Naive thymus-derived CD4-positive, alpha-beta T cell (primary cell): ENCODE data around the gene ZCCHC14. TPM values are rescaled to one million over a fixed set of nuclear protein-coding genes. Genes with fewer than 3 reads are reported as not detected.

ENCODE experiments used
- ATAC-seq: fragments of 150-1000 bp; cut with Tn5 transposase; 2 replicates; pipeline ENCODE4 v1.10.0; 2021; ENCODE audit warnings: mild to moderate bottlenecking, moderate library complexity
- CTCF ChIA-PET: fragments of 350-600 bp; sonication (Branson Sonifier 250); formaldehyde crosslinking; loops from one replicate; lab custom pipeline; 2021; ENCODE audit warnings: antibody characterized with exemption; lab: Charles Lee
- POLR2A ChIA-PET: fragments of 350-600 bp; sonication (Branson Sonifier 250); formaldehyde crosslinking; loops from one replicate; lab custom pipeline; 2021; ENCODE audit warnings: antibody characterized with exemption, inconsistent platforms; lab: Charles Lee
- DNase-seq, 9 donors: peaks; one replicate each; pipeline versions ENCODE4 v3.0.0 to v3.0.0-alpha.2; 2020 to 2022; ENCODE audit warnings: mixed read lengths in 1 of 9
- H3K27ac ChIP-seq: one replicate; pipeline ENCODE4 v1.7.0; 2013; ENCODE audit warnings: mild to moderate bottlenecking, low read depth, low read length, moderate library complexity
- H3K27me3 ChIP-seq, 2 donors: one replicate each; pipeline ENCODE4 v1.7.0; 2013; ENCODE audit warnings: low read length in 2 of 2, mild to moderate bottlenecking in 2 of 2, moderate library complexity in 2 of 2; ENCODE audit not compliant: control insufficient read depth in 2 of 2, insufficient read depth in 2 of 2
- H3K36me3 ChIP-seq, 3 experiments: 1 replicate in 2 of 3; 2 replicates in 1 of 3; pipeline ENCODE4 v1.7.0; 2013; ENCODE audit warnings: low read length in 3 of 3, mild to moderate bottlenecking in 3 of 3, moderate library complexity in 1 of 3; ENCODE audit not compliant: insufficient read depth in 3 of 3, control insufficient read depth in 2 of 3
- H3K4me1 ChIP-seq, 2 donors: one replicate each; pipeline ENCODE4 v1.7.0; 2013; ENCODE audit warnings: low read length in 2 of 2, mild to moderate bottlenecking in 2 of 2, moderate library complexity in 1 of 2; ENCODE audit not compliant: control insufficient read depth in 2 of 2, insufficient read depth in 2 of 2
- H3K4me3 ChIP-seq: 2 replicates; pipeline ENCODE4 v1.7.0; 2013; ENCODE audit warnings: mild to moderate bottlenecking, low read length
- H3K9me3 ChIP-seq, 3 experiments: 1 replicate in 2 of 3; 2 replicates in 1 of 3; pipeline ENCODE4 v1.7.0; 2013; ENCODE audit warnings: low read length in 3 of 3; ENCODE audit not compliant: control insufficient read depth in 2 of 3
- H3K27ac Mint-ChIP-seq, 9 donors: one replicate each; pipeline ENCODE4 v1.8.0; 2020 to 2022; ENCODE audit warnings: mixed read lengths in 9 of 9, mild to moderate bottlenecking in 8 of 9, moderate library complexity in 5 of 9, inconsistent platforms in 2 of 9
- H3K27me3 Mint-ChIP-seq, 5 donors: one replicate each; pipeline ENCODE4 v1.8.0; 2021 to 2022; ENCODE audit warnings: mixed read lengths in 5 of 5, mild to moderate bottlenecking in 1 of 5
- H3K36me3 Mint-ChIP-seq, 5 donors: one replicate each; pipeline ENCODE4 v1.8.0; 2020 to 2022; ENCODE audit warnings: mixed read lengths in 5 of 5, mild to moderate bottlenecking in 3 of 5, inconsistent platforms in 1 of 5
- H3K4me1 Mint-ChIP-seq, 7 donors: one replicate each; pipeline ENCODE4 v1.8.0; 2020 to 2022; ENCODE audit warnings: mixed read lengths in 7 of 7, mild to moderate bottlenecking in 3 of 7, inconsistent platforms in 1 of 7
- H3K4me3 Mint-ChIP-seq, 10 donors: one replicate each; pipeline ENCODE4 v1.8.0; 2020 to 2022; ENCODE audit warnings: mild to moderate bottlenecking in 10 of 10, mixed read lengths in 10 of 10, moderate library complexity in 6 of 10, inconsistent platforms in 2 of 10
- H3K9me3 Mint-ChIP-seq, 11 donors: one replicate each; pipeline ENCODE4 v1.8.0; 2020 to 2022; ENCODE audit warnings: mixed read lengths in 11 of 11, mild to moderate bottlenecking in 4 of 11, inconsistent platforms in 1 of 11, moderate library complexity in 1 of 11
- intact Hi-C, 2 donors: fragments of 100-400 bp; cut with micrococcal nuclease; formaldehyde crosslinking; loops; one replicate each; pipeline ENCODE4 v1.15.1; 2023
- polyA plus RNA-seq, 2 donors: library from polyadenylated mRNA; unstranded; fragments of 300-500 nt; fragmentation: Illumina TruSeq; gene quantifications; one replicate each; pipeline ENCODE4 v1.2.3, GENCODE V29; 2021
- total RNA-seq, 6 experiments: library from RNA in 5 of 6; stranded (reverse) in 5 of 6; gene quantifications; 1 replicate in 5 of 6; 2 replicates in 1 of 6; pipeline ENCODE4 v1.2.3 and lab custom pipeline; 2021 to 2026

ZCCHC14 gene
- total and polyA plus RNA-seq, 7 experiments from 2014 or later = 0.64 to 34.2 (median 18.3) TPM

DNA sequence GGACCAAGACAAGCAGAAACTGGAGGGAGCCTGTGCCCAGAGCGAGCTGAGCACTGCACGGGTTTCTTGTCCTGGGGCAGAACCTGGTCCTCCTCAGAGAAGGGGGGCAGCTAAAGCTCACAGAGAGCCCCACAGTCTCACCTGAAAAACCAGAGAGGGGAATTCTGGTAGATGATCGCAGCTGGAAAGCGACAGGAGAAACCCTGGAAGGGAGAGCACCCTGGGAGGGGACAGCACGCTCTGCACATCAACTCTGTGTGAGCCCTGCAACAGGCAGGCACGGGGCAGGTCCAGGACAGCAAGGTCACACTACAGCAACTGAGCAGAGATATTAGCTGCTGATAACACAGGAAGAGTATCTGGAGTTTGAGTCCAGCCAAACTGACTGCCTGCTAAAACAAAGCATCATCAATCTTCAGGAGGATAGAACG, 18.2 kb downstream of the ZCCHC14 start:
- Histone ChIP-seq H3K9me3 (no peaks in the 10 kb centered on the region), H3K4me3 (no peak overlapping the region), H3K36me3 (peaks cover 0 to 4% (median 0%) of the 10 kb centered on the region in 3 experiments), H3K4me1 (no peaks in the 10 kb centered on the region), H3K27ac (no peak overlapping the region), H3K27me3 (no peaks in the 10 kb centered on the region)
- H3K4me3 Mint-ChIP-seq = no peak overlapping the region
- H3K36me3 Mint-ChIP-seq = peaks cover 0 to 25% (median 7%) of the 10 kb centered on the region in 5 donors
- no peak for DNase-seq
- intact Hi-C loops = no loop called here
- H3K9me3 Mint-ChIP-seq = no peaks in the 10 kb centered on the region
- no peaks in the 10 kb centered on the region for H3K27me3 Mint-ChIP-seq
- H3K27ac Mint-ChIP-seq = peak overlapping the region in 2 of 9 donors; percentile 14 to 29
- POLR2A ChIA-PET = no interaction called here
- CTCF ChIA-PET = no interaction called here
- ATAC-seq = no peak
- H3K4me1 Mint-ChIP-seq = peaks cover 2 to 60% (median 44%) of the 10 kb centered on the region in 7 donors

DNA sequence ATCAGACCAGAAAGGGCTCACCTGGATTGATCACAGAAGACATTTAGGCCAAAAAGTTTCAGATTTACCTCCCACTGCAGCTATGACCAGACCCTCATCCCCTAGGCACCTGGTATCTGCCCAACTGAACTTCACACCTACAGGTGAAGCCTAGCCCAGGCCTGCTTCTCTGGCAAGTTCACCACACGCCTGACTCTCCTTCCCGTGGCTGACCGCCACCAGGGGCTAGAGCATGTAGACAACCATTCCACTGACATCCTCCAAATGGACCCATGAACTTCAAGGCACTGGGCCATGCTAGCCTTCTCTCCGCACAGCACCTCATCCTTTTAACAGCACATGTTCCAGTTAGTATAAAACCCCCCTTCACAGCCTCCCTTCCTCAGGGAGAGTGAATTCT, 18.8 kb downstream of the ZCCHC14 start:
- Histone ChIP-seq H3K27me3 (no peaks in the 10 kb centered on the region), H3K9me3 (no peaks in the 10 kb centered on the region), H3K36me3 (peaks cover 0 to 4% (median 0%) of the 10 kb centered on the region in 3 experiments), H3K4me3 (no peak overlapping the region), H3K4me1 (no peaks in the 10 kb centered on the region), H3K27ac (no peak overlapping the region)
- Mint-ChIP-seq H3K27me3 (no peaks in the 10 kb centered on the region), H3K36me3 (peaks cover 0 to 25% (median 7%) of the 10 kb centered on the region in 5 donors), H3K9me3 (no peaks in the 10 kb centered on the region), H3K4me1 (peaks cover 2 to 63% (median 44%) of the 10 kb centered on the region in 7 donors), H3K27ac (peak overlapping the region in 2 of 9 donors; percentile 14 to 29), H3K4me3 (no peak overlapping the region)
- DNase-seq (no peak), ATAC-seq (no peak)
- intact Hi-C loops = no loop called here
- ChIA-PET CTCF (no interaction called here), POLR2A (interaction anchor here (1.3 kb wide), 1 partner anchor 9 kb away, joined by 3 read pairs; no protein-coding TSS in a partner anchor)

DNA sequence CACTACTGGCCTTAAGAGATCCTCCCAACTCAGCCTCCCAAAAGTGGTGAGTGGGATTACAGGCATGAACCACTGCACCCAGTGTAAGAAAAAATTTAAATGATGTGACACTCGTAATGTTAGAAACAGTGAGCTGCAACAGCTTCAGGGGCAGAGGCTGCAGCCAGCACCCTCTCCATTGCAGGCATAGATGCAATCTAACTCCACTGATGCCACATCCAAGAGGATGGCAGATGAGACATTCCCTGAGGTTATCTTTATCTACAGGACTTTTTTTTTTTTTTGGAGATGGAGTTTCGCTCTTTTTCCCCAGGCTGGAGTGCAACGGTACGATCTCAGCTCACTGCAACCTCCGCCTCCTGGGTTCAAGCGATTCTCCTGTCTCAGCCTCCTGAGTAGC, 19.9 kb downstream of the ZCCHC14 start:
- Histone ChIP-seq H3K4me3 (no peak overlapping the region), H3K36me3 (peaks cover 0 to 4% (median 0%) of the 10 kb centered on the region in 3 experiments), H3K27ac (no peak overlapping the region), H3K27me3 (no peaks in the 10 kb centered on the region), H3K4me1 (no peaks in the 10 kb centered on the region), H3K9me3 (no peaks in the 10 kb centered on the region)
- Mint-ChIP-seq H3K9me3 (no peaks in the 10 kb centered on the region), H3K4me3 (peak overlapping the region in 2 of 10 donors; percentile 32 to 38), H3K36me3 (peaks cover 0 to 18% (median 7%) of the 10 kb centered on the region in 5 donors), H3K27me3 (no peaks in the 10 kb centered on the region), H3K27ac (peak overlapping the region in 1 of 9 donors; percentile 25), H3K4me1 (peaks cover 2 to 60% (median 44%) of the 10 kb centered on the region in 7 donors)
- POLR2A ChIA-PET = interaction anchor here (1.3 kb wide), 1 partner anchor 8 kb away, joined by 3 read pairs; no protein-coding TSS in a partner anchor
- CTCF ChIA-PET = interaction anchor here (0.5 to 0.6 kb wide), 2 partner anchors 33 to 297 kb away, joined by 5 to 6 read pairs; no protein-coding TSS in a partner anchor
- ATAC-seq = no peak
- no peak for DNase-seq
- intact Hi-C loops = no loop called here

DNA sequence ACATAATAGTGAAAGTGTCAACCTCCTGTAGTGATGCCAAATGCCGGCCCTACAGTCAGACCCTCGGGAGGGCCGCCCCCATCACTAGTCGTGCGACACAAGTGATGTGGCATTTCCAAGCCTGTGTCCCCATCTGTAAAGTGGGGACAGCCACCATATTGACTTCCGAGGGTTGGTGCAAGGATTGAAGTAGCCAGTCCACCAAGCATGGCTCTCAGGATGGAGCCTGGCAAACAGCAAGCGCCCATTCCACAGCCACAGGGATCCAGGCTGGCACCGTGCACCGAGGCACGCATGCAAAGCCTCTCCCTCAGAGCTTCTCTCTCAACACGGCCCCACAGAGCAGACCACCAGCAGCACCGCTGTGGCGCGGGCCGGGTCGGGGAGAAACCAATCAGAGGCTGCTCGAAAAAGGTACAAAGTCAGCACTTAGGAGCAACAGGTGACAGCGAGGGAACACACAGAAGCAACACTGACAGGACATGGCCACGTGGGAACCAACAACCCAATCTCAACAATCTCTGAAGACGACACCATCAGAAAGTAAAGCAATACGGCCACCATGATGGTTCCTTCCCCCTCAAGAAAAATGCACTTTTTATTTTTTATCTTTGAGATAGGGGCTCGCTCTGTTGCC, 20.6 kb downstream of the ZCCHC14 start:
- H3K27me3 ChIP-seq = no peaks in the 10 kb centered on the region
- no peak overlapping the region for H3K4me3 Mint-ChIP-seq
- ATAC-seq (no peak), DNase-seq (no peak)
- H3K27ac Mint-ChIP-seq = no peak overlapping the region
- no peak overlapping the region for H3K4me3 ChIP-seq
- H3K9me3 Mint-ChIP-seq = no peaks in the 10 kb centered on the region
- peaks cover 0 to 4% (median 0%) of the 10 kb centered on the region in 3 experiments for H3K36me3 ChIP-seq
- no peaks in the 10 kb centered on the region for H3K27me3 Mint-ChIP-seq
- H3K9me3 ChIP-seq = no peaks in the 10 kb centered on the region
- no peaks in the 10 kb centered on the region for H3K4me1 ChIP-seq
- ChIA-PET CTCF (interaction anchor here (0.6 kb wide), 1 partner anchor 33 kb away, joined by 6 read pairs; no protein-coding TSS in a partner anchor), POLR2A (no interaction called here)
- H3K36me3 Mint-ChIP-seq = peaks cover 0 to 14% (median 4%) of the 10 kb centered on the region in 5 donors
- H3K4me1 Mint-ChIP-seq = peaks cover 2 to 56% (median 40%) of the 10 kb centered on the region in 7 donors
- no peak overlapping the region for H3K27ac ChIP-seq
- intact Hi-C loops = no loop called here

DNA sequence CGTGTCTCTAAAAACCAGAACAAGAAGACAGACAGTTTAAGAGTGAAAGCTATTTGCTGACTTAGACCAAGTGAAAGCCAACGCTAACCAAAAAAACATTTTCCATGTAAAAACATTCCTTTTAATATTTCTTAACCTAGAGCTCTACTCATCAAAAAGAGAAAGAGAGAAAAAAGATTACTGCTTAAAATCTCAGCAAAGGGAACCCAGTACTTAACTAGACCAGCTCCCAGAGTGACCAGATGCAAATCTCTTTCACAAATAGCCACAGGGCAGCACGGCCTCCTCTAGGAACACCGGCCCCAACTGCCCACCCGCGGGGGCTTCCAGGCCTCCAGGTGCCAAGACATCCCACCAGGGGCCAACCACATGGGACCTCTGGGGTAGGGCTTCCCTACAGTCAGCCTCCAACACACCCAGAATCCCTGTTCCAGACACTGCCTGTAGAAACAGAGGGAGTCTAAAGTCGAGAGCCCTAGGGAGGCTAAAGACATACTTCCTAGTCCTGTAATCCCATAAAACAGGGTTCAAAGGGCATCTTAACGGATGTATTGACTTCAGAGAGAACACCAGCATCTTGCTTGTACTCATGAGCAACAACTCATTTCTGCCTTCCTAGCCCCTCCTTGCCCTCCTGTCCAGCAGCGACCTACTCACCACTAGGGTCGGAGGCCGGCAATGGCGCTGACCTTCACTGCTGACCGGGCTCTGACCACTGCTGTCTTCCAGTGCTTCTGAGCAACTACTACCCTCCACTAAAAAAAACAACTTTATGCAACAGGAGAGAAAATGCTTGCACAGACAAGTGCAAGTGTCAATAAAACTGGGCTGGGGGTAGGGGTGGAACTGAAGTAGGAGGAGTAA, 21.3 kb downstream of the ZCCHC14 start:
- no peak overlapping the region for H3K4me3 ChIP-seq
- CTCF ChIA-PET = no interaction called here

DNA sequence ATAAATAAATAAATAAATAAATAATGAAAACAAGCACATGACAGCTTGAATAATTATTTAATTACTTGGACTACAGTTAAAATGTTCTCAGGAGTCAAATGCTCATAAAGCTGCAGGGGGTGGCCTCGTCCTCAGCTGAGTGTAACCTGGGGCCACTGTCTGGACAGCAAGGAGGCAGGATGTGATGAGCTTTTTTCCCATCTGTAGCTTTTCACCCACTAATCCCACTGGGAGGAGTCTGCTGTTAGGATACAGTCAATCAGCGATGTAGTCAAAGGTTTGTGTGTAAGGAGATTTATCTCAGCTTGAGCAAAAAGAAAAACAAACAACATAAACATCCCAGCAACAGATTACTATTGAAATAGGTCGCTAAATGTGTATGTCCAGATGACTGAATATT, 22.5 kb downstream of the ZCCHC14 start:
- ChIA-PET CTCF (no interaction called here), POLR2A (no interaction called here)
- no peaks in the 10 kb centered on the region for H3K27me3 ChIP-seq
- Mint-ChIP-seq H3K9me3 (no peaks in the 10 kb centered on the region), H3K36me3 (peaks cover 0 to 14% (median 0%) of the 10 kb centered on the region in 5 donors), H3K27me3 (peaks cover 0 to 3% (median 0%) of the 10 kb centered on the region in 5 donors), H3K27ac (no peak overlapping the region), H3K4me3 (no peak overlapping the region), H3K4me1 (peaks cover 2 to 61% (median 42%) of the 10 kb centered on the region in 7 donors)
- intact Hi-C loops = no loop called here
- DNase-seq (no peak), ATAC-seq (no peak)
- H3K9me3 ChIP-seq = no peaks in the 10 kb centered on the region
- no peak overlapping the region for H3K4me3 ChIP-seq
- no peak overlapping the region for H3K27ac ChIP-seq
- H3K4me1 ChIP-seq = peaks cover 3 to 13% of the 10 kb centered on the region in 2 donors
- peaks cover 0 to 4% (median 0%) of the 10 kb centered on the region in 3 experiments for H3K36me3 ChIP-seq

More for the DNA sequence above, 21.3 kb downstream of the ZCCHC14 start:
- DNase-seq (no peak), ATAC-seq (no peak)
- intact Hi-C loops = no loop called here
- Histone ChIP-seq H3K36me3 (peaks cover 0 to 4% (median 0%) of the 10 kb centered on the region in 3 experiments), H3K4me1 (peaks cover 0 to 2% of the 10 kb centered on the region in 2 donors), H3K27ac (no peak overlapping the region), H3K27me3 (no peaks in the 10 kb centered on the region), H3K9me3 (no peaks in the 10 kb centered on the region)
- H3K4me1 Mint-ChIP-seq = peaks cover 2 to 61% (median 43%) of the 10 kb centered on the region in 7 donors
- peaks cover 0 to 14% (median 4%) of the 10 kb centered on the region in 5 donors for H3K36me3 Mint-ChIP-seq
- no peaks in the 10 kb centered on the region for H3K9me3 Mint-ChIP-seq
- no peak overlapping the region for H3K27ac Mint-ChIP-seq
- no peaks in the 10 kb centered on the region for H3K27me3 Mint-ChIP-seq
- POLR2A ChIA-PET = no interaction called here
- no peak overlapping the region for H3K4me3 Mint-ChIP-seq
